A549 treated with AZD9567 at 1 μM for 4 hours (cell line): ENCODE data around the gene TFIP11. TPM values are rescaled to one million over a fixed set of nuclear protein-coding genes. Genes with fewer than 3 reads are reported as not detected.

Experiments used
- total RNA-seq: library from RNA; stranded (reverse); fragments of 200-300 nt; extraction: Qiagen RNA extraction; gene quantifications from 5 replicates; pipeline ENCODE4 v1.2.3, GENCODE V29; 2022; ENCODE audit not compliant: insufficient read depth

The TFIP11 gene
- total RNA-seq: 23.3 to 31.1 TPM (median 24.8 TPM) in 5 replicates

DNA sequence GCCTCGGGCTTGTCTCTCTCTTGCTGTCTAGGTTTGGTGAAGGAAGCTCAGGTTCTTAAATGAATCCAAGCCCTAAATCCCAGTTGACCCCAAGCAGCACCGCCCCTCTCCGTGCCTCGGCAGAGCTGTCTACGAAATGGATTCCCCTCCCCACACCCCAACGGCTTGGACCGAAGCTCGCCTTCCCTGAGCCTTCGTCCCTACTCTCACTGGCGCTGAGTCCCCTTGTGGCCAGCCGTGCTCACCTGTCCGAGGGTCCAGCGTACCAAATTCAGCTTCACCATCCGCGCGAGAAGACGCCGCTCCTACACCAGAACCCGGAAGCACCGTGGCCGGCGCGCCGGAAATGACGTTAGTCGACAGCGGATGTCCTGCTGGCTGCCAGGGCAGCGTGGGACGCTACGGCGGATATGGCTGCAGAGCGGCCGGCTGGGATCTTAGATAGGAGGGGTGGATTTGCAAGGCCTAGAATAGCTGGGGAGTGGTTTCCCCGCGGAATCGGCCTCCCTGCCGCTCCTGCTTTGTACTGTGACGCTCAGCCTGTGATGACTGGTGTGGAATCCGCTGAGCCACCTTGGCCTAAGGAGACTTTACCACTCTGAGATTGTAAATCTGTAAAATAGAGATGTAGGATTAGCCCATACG lies at the start of gene TFIP11:
TFIP11 (minus strand) TSS at position 325 of the 645 bp plus-strand sequence. CDS start 2,201 bp downstream, outside the sequence.

DNA sequence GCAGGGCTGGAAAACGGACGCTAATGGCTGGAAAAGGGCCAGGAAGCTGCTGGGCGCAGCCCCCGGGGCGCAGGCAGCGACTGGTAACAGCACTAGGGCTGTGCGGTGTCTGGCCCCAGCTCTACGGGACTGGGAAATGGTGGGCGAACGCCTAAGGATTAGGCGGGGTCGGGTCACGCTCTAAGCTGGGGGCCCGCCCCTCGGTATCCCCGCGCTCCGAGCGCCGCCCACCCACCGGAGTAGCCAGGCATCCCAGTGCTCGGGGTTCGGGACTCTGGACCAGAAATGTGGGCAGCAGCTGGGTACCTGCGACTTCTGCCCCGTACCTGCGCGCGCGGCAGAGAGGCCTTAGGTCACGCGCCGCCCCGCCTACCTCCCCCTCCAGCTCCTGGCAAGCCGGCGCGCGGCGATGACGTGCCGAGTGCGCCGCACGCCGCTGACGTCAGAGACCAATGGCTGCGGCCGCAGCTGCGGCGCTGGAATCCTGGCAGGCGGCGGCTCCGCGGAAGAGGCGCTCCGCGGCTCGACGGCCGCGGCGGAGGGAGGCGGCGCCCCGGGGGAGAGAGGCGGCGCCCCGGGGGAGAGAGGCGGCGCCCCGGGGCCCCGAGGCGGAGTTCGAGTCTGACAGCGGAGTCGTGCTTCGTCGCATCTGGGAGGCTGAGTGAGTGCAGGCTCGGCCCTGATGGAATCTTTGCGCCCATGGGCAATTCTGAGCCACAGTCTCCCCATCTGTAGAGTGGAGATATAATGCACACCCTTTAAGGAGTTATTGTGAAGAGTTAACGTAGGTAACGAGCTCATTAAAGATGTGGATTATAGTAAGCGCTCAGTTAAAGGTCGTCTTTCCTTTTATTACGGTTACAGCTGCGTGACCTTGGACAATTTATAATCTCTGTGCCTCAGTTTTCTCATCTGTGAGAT lies 28.6 kb downstream of the TFIP11 start, which contains the start of the genes HPS4 and SRRD:
HPS4 (minus strand) TSS at position 345 of the 921 bp plus-strand sequence. CDS start 2,021 bp downstream, outside the sequence.
SRRD (plus strand) TSS at position 439 of the 921 bp plus-strand sequence; CDS start at position 453, 14 bp downstream.

Other genes starting within 250 kb of the TFIP11 start
- gene ASPHD2, start 83.2 kb downstream of the TFIP11 start, total RNA-seq: 0.79 to 1.1 TPM (median 0.99 TPM) in 5 replicates
- gene HPS4, start 28.7 kb downstream of the TFIP11 start, total RNA-seq: 13.7 to 22.2 TPM (median 15.0 TPM) in 5 replicates
- gene SRRD, start 28.6 kb downstream of the TFIP11 start, total RNA-seq: 19.2 to 40.6 TPM (median 21.6 TPM) in 5 replicates
- gene TPST2, start 77.7 kb upstream of the TFIP11 start, total RNA-seq: 10.7 to 14.5 TPM (median 10.9 TPM) in 5 replicates
- gene CRYBB1, start 105.6 kb upstream of the TFIP11 start, total RNA-seq: not detected in 5 replicates
- gene CRYBA4, start 109.5 kb upstream of the TFIP11 start, total RNA-seq: not detected in 5 replicates
- 0.26 to 0.39 TPM (median 0.29 TPM) in 4 of 5 replicates, not detected in the other for gene MIAT, start 145.1 kb upstream of the TFIP11 start, total RNA-seq